Activated CD8-positive, alpha-beta T cell treated with anti-CD3 and anti-CD28 coated beads for 36 hours (primary cell): ENCODE data around the gene GGNBP2. TPM values are rescaled to one million over a fixed set of nuclear protein-coding genes. Genes with fewer than 3 reads are reported as not detected.

Source experiments
- ATAC-seq: fragments of 200-7000 bp; cut with Tn5 transposase; one replicate; pipeline ENCODE4 v1.10.0; 2021; ENCODE audit warnings: mild to moderate bottlenecking, moderate library complexity
- CTCF ChIA-PET: fragments of 350-600 bp; sonication (Branson Sonifier 250); formaldehyde crosslinking; loops from one replicate; lab custom pipeline; 2021; ENCODE audit warnings: antibody characterized with exemption; lab: Charles Lee
- POLR2A ChIA-PET: fragments of 350-600 bp; sonication (Branson Sonifier 250); formaldehyde crosslinking; loops from one replicate; lab custom pipeline; 2021; ENCODE audit warnings: antibody characterized with exemption; lab: Charles Lee
- DNase-seq: peaks from one replicate; pipeline ENCODE4 v3.0.0-alpha.2; 2020
- H3K27ac Mint-ChIP-seq: one replicate; pipeline ENCODE4 v1.8.0; 2021; ENCODE audit warnings: mild to moderate bottlenecking, mixed read lengths
- H3K27me3 Mint-ChIP-seq: one replicate; pipeline ENCODE4 v1.8.0; 2021; ENCODE audit warnings: mixed read lengths
- H3K36me3 Mint-ChIP-seq: one replicate; pipeline ENCODE4 v1.8.0; 2021; ENCODE audit warnings: low read depth, mixed read lengths
- H3K4me1 Mint-ChIP-seq: one replicate; pipeline ENCODE4 v1.8.0; 2021; ENCODE audit warnings: low read depth, mixed read lengths
- H3K4me3 Mint-ChIP-seq: one replicate; pipeline ENCODE4 v1.8.0; 2021; ENCODE audit warnings: mild to moderate bottlenecking, moderate library complexity, mixed read lengths
- H3K9me3 Mint-ChIP-seq: one replicate; pipeline ENCODE4 v1.8.0; 2021; ENCODE audit warnings: mixed read lengths
- intact Hi-C: fragments of 100-400 bp; cut with micrococcal nuclease; formaldehyde crosslinking; loops from one replicate; pipeline ENCODE4 v1.10.0; 2022
- total RNA-seq, 2 experiments: library from RNA; stranded (reverse); gene quantifications; one replicate each; pipeline ENCODE4 v1.2.3, GENCODE V29; 2021
- TF ChIP-seq, protein P1 (sequence below): fragments of 200-600 bp; IDR thresholded peaks from one replicate; pipeline ENCODE4 v1.8.0; 2022; ENCODE audit warnings: antibody characterized with exemption, mild to moderate bottlenecking

GGNBP2 gene
- total RNA-seq, 2 experiments from 2014 or later, result 82.9 to 87.4 TPM

DNA sequence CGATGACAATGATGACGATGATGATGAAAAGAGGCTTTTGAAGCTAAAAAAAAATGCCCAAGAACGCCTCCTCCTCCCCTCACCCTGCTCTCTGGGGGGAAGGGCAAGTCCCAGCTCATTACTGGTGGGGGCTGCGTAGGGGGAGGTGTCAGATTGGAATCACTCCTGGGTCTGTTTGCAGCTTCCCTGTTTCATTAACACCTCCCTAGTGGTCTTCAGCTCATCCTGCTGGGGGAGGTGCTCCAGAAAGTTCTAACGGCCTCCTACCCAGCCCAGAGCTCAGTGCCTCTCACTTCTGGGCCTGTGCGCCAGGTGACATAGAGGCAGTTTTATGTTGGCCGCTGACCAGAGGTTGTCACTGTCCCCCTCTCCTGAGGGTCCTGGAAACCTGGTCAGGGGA lies 69.4 kb downstream of the GGNBP2 start:
- CTCF ChIA-PET, result interaction anchor here (1.4 to 7.9 kb wide), 2 partner anchors 11 to 12 kb away, joined by 5 to 44 read pairs; partner anchors contain the start of gene MRM1

DNA sequence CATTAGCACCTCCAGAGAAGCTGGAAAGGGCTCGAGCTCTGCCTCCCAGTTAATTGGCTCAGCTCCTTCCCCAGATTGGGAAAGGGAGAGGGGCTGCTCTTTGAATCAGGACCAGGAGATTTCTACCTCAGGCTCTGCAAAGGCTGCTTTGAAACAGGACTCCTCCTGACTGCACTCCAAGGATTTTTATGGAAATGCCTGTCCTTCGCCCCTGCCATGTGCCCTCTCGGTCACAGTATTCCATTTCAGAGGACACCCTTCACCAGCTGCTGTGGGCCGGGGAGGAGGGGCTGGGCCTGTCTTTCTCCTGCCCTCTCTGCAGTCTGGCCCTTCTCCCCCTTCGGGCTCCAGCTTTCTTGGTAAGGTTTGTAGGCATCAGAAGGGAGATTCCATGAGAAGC lies 70.2 kb downstream of the GGNBP2 start:
- no peaks in the 10 kb centered on the region for H3K27me3 Mint-ChIP-seq
- TF ChIP-seq, protein P1, sequence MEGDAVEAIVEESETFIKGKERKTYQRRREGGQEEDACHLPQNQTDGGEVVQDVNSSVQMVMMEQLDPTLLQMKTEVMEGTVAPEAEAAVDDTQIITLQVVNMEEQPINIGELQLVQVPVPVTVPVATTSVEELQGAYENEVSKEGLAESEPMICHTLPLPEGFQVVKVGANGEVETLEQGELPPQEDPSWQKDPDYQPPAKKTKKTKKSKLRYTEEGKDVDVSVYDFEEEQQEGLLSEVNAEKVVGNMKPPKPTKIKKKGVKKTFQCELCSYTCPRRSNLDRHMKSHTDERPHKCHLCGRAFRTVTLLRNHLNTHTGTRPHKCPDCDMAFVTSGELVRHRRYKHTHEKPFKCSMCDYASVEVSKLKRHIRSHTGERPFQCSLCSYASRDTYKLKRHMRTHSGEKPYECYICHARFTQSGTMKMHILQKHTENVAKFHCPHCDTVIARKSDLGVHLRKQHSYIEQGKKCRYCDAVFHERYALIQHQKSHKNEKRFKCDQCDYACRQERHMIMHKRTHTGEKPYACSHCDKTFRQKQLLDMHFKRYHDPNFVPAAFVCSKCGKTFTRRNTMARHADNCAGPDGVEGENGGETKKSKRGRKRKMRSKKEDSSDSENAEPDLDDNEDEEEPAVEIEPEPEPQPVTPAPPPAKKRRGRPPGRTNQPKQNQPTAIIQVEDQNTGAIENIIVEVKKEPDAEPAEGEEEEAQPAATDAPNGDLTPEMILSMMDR, result no peak
- ATAC-seq (no peak), DNase-seq (no peak)
- no peak overlapping the region for H3K4me3 Mint-ChIP-seq
- no peaks in the 10 kb centered on the region for H3K9me3 Mint-ChIP-seq
- POLR2A ChIA-PET, result interaction anchor here (0.6 kb wide), 1 partner anchor 444 kb away, joined by 3 read pairs; no protein-coding TSS in a partner anchor
- intact Hi-C loops, result no loop called here
- H3K4me1 Mint-ChIP-seq, result no peaks in the 10 kb centered on the region
- CTCF ChIA-PET, result interaction anchor here (0.9 to 7.9 kb wide), 2 partner anchors 11 to 12 kb away, joined by 3 to 44 read pairs; partner anchors contain the start of gene MRM1
- peaks cover 4% of the 10 kb centered on the region for H3K36me3 Mint-ChIP-seq
- H3K27ac Mint-ChIP-seq, result no peak overlapping the region

More for the DNA sequence above, 69.4 kb downstream of the GGNBP2 start:
- no peaks in the 10 kb centered on the region for H3K27me3 Mint-ChIP-seq
- H3K27ac Mint-ChIP-seq, result no peak overlapping the region
- ATAC-seq (no peak), DNase-seq (no peak)
- no peak overlapping the region for H3K4me3 Mint-ChIP-seq
- H3K36me3 Mint-ChIP-seq, result peaks cover 4% of the 10 kb centered on the region
- no peaks in the 10 kb centered on the region for H3K9me3 Mint-ChIP-seq
- intact Hi-C loops, result no loop called here
- POLR2A ChIA-PET, result interaction anchor here (0.7 kb wide), 1 partner anchor 435 kb away, joined by 3 read pairs; no protein-coding TSS in a partner anchor
- TF ChIP-seq, protein P1, result no peak
- H3K4me1 Mint-ChIP-seq, result no peaks in the 10 kb centered on the region

DNA sequence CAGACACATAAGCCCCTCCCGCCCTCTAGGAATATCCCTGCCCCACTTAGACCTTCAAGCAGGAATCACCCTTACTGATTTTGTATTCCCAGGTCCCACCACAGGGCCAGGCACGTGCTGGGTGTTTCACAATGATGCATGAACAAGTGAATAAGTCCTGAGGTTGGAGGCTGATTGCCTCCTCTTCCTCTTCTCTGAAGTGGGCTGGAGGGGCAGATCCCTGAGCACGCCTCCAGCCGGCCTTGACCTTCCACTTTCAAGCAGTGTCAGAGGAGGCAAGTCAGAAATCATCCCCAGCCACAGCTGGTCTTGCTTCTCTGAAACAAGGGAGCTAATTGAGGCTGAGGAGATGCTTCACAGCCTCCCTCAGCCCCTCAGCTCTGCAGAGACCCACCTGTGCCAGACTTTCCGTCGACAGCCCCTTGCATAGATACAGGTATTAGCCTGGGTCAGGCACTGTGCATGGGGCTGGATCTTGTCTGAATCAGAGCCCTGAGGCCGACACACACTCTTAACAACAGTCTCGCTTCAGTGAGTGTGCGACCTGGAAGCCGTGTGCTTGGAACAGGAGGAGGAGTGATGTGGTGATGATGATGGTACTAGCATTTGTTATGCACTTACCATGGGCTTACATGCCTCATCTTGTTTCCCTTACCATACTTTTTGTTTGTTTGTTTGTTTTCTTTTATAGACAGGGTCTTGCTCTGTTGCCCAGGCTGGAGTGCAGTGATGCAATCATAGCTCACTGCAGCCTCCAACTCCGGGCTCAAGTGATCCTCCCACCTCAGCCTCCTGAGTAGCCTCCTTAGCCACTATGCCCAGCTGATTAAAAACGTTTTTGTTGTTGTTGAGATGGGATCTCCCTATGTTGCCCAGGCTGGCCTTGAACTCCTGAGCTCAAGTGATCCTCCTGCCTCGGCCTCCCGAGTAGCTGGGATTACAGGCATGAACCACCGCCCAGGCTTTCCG lies 71.6 kb downstream of the GGNBP2 start:
- CTCF ChIA-PET, result interaction anchor here (7.9 kb wide), 1 partner anchor 13 kb away, joined by 44 read pairs; the partner anchor contains the start of gene MRM1
- POLR2A ChIA-PET, result interaction anchor here (0.7 kb wide), 1 partner anchor 110 kb away, joined by 3 read pairs; no protein-coding TSS in a partner anchor
- H3K27ac Mint-ChIP-seq, result no peak overlapping the region
- H3K4me3 Mint-ChIP-seq, result no peak overlapping the region
- intact Hi-C loops, result no loop called here
- H3K27me3 Mint-ChIP-seq, result no peaks in the 10 kb centered on the region
- no peaks in the 10 kb centered on the region for H3K4me1 Mint-ChIP-seq
- H3K36me3 Mint-ChIP-seq, result peaks cover under 1% of the 10 kb centered on the region
- ATAC-seq (no peak), DNase-seq (no peak)
- no peaks in the 10 kb centered on the region for H3K9me3 Mint-ChIP-seq
- TF ChIP-seq, protein P1, result no peak

DNA sequence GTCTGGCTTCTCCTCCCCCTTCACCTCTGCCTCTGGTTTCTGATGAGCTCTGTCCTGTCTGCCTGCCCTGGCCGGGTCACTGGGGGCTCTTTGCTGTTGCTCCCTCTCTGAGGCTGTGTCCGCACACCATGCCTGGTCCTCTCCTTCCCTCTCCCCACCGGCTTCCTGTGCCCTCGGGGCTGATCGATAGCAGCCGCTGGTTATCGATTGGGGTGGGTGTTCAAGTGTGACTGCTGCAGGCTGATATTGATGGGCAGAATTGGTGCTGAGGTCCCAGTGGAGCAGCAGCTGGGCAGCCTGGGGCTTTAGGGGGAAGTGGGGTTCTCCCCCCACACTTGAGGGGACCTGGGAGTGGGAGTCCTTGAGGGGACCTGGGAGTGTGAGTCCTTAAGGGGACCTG lies 73.1 kb downstream of the GGNBP2 start:
- H3K4me3 Mint-ChIP-seq, result no peak overlapping the region
- TF ChIP-seq, protein P1, result no peak
- no peaks in the 10 kb centered on the region for H3K27me3 Mint-ChIP-seq
- no peaks in the 10 kb centered on the region for H3K36me3 Mint-ChIP-seq
- H3K4me1 Mint-ChIP-seq, result no peaks in the 10 kb centered on the region
- H3K9me3 Mint-ChIP-seq, result no peaks in the 10 kb centered on the region
- no peak overlapping the region for H3K27ac Mint-ChIP-seq
- ChIA-PET POLR2A (interaction anchor here (1.2 kb wide), 1 partner anchor 15 kb away, joined by 4 read pairs; no protein-coding TSS in a partner anchor), CTCF (interaction anchor here (7.9 kb wide), 1 partner anchor 15 kb away, joined by 44 read pairs; the partner anchor contains the start of gene MRM1)
- DNase-seq (no peak), ATAC-seq (no peak)
- intact Hi-C loops, result no loop called here
